H1 (cell line): ENCODE data around the gene USP7. TPM values are rescaled to one million over a fixed set of nuclear protein-coding genes. Genes with fewer than 3 reads are reported as not detected.

Experiments
- CTCF ChIA-PET: fragments of 300-600 bp; sonication (Branson Sonifier 250); formaldehyde crosslinking; loops from one replicate; lab custom pipeline; 2021; ENCODE audit not compliant: partially characterized antibody; lab: Charles Lee
- POLR2A ChIA-PET: fragments of 300-600 bp; sonication (Branson Sonifier 250); formaldehyde crosslinking; loops from one replicate; lab custom pipeline; 2021; ENCODE audit warnings: inconsistent platforms; ENCODE audit not compliant: partially characterized antibody; lab: Charles Lee
- DNase-seq, 2 experiments: peaks; one replicate each; pipeline versions ENCODE4 v3.0.0 to v3.0.0-alpha.2; 2010 to 2022; ENCODE audit warnings: low spot score in 2 of 2, low read depth in 1 of 2, mixed read lengths in 1 of 2
- FAIRE-seq: peaks from 2 replicates; lab custom pipeline; 2011; peaks lifted over from hg19 to GRCh38; lab: Jason Lieb, UNC
- H2AFZ ChIP-seq: 2 replicates; pipeline ENCODE4 v1.8.1; 2012; ENCODE audit warnings: low read length, inconsistent platforms
- H2AK5ac ChIP-seq: 2 replicates; pipeline ENCODE4 v1.6.1; 2013; ENCODE audit warnings: low read depth, low read length
- H2BK120ac ChIP-seq: replicated peaks from 2 replicates; pipeline ENCODE3; 2013; ENCODE audit warnings: low read depth, low read length, inconsistent platforms
- H2BK12ac ChIP-seq: 2 replicates; pipeline ENCODE4 v1.6.1; 2013; ENCODE audit warnings: low read depth, low read length
- H2BK15ac ChIP-seq: 2 replicates; pipeline ENCODE4 v1.6.1; 2013; ENCODE audit warnings: low read length
- H2BK20ac ChIP-seq: 2 replicates; pipeline ENCODE4 v1.6.1; 2013; ENCODE audit warnings: low read length
- H2BK5ac ChIP-seq: 2 replicates; pipeline ENCODE4 v1.6.1; 2013; ENCODE audit warnings: low read depth, low read length
- H3K14ac ChIP-seq: 2 replicates; pipeline ENCODE4 v1.6.1; 2013; ENCODE audit warnings: inconsistent platforms; ENCODE audit not compliant: insufficient read length
- H3K18ac ChIP-seq: 2 replicates; pipeline ENCODE4 v1.6.1; 2013; ENCODE audit warnings: low read length; ENCODE audit errors: extremely low read depth
- H3K23ac ChIP-seq: 2 replicates; pipeline ENCODE4 v1.6.1; 2013; ENCODE audit warnings: inconsistent platforms; ENCODE audit not compliant: insufficient read length
- H3K23me2 ChIP-seq: 2 replicates; pipeline ENCODE4 v1.6.1; 2013; ENCODE audit warnings: low read depth, low read length
- H3K27ac ChIP-seq: 2 replicates; pipeline ENCODE4 v1.6.1; 2011; ENCODE audit warnings: low read depth, low read length, inconsistent platforms
- H3K27me3 ChIP-seq, 4 experiments: replicated peaks in 1 of 4; 1 replicate in 1 of 4; 2 replicates in 3 of 4; pipeline versions ENCODE4 v1.6.1 to v1.8.1; 2011 to 2013; ENCODE audit warnings: low read length in 3 of 4, mild to moderate bottlenecking in 3 of 4, inconsistent platforms in 2 of 4, mixed read lengths in 2 of 4, moderate library complexity in 1 of 4; ENCODE audit not compliant: control insufficient read depth in 3 of 4, insufficient read depth in 3 of 4; ENCODE audit errors: extremely low read depth in 1 of 4
- H3K36me3 ChIP-seq, 4 experiments: 2 replicates each; pipeline versions ENCODE4 v1.6.1 to v1.8.1; 2011 to 2013; ENCODE audit warnings: mild to moderate bottlenecking in 4 of 4, low read length in 3 of 4, moderate library complexity in 2 of 4, control low read depth in 1 of 4, inconsistent platforms in 1 of 4; ENCODE audit not compliant: insufficient read depth in 4 of 4, control insufficient read depth in 2 of 4
- H3K4ac ChIP-seq: replicated peaks from 2 replicates; pipeline ENCODE3; 2013; ENCODE audit warnings: low read length, low read depth, mixed read lengths, inconsistent platforms; ENCODE audit not compliant: insufficient read length
- H3K4me1 ChIP-seq, 4 experiments: replicated peaks in 1 of 4; 1 replicate in 1 of 4; 2 replicates in 3 of 4; pipeline versions ENCODE4 v1.6.1 to v1.8.1; 2011 to 2013; ENCODE audit warnings: low read length in 3 of 4, inconsistent platforms in 2 of 4, mixed read lengths in 1 of 4; ENCODE audit not compliant: insufficient read depth in 4 of 4, control insufficient read depth in 3 of 4
- H3K4me2 ChIP-seq, 2 experiments: 2 replicates each; pipeline versions ENCODE4 v1.6.1 to v1.8.1; 2011 to 2013; ENCODE audit warnings: low read depth in 2 of 2, low read length in 2 of 2, control low read depth in 1 of 2, inconsistent platforms in 1 of 2, mild to moderate bottlenecking in 1 of 2; ENCODE audit not compliant: insufficient read depth in 1 of 2
- H3K4me3 ChIP-seq, 4 experiments: fragments of 200-600, 300-600 bp in 1 of 4; sonication (generic), shearing (Covaris generic), sonication (Bioruptor Twin) in 1 of 4; 2 replicates each; pipeline versions ENCODE4 v1.5.1 to v1.8.1; 2011 to 2016; ENCODE audit warnings: low read length in 4 of 4, low read depth in 3 of 4, control low read depth in 2 of 4, inconsistent platforms in 2 of 4, mild to moderate bottlenecking in 2 of 4, mixed read lengths in 1 of 4, moderate library complexity in 1 of 4; ENCODE audit not compliant: insufficient read depth in 2 of 4; ENCODE audit errors: extremely low read depth in 1 of 4
- H3K56ac ChIP-seq: replicated peaks from 2 replicates; pipeline ENCODE3; 2013; ENCODE audit warnings: low read depth, mild to moderate bottlenecking, mixed read lengths, low read length, inconsistent platforms; ENCODE audit not compliant: insufficient read length
- H3K79me1 ChIP-seq: 2 replicates; pipeline ENCODE4 v1.6.1; 2013; ENCODE audit warnings: low read depth, low read length, control low read depth
- H3K79me2 ChIP-seq, 2 experiments: 2 replicates each; pipeline versions ENCODE4 v1.6.1 to v1.8.1; 2012 to 2013; ENCODE audit warnings: low read length in 2 of 2, mild to moderate bottlenecking in 2 of 2, inconsistent platforms in 1 of 2; ENCODE audit not compliant: insufficient read depth in 2 of 2, control insufficient read depth in 1 of 2
- H3K9ac ChIP-seq, 4 experiments: replicated peaks in 1 of 4; 1 replicate in 1 of 4; 2 replicates in 3 of 4; pipeline versions ENCODE4 v1.6.1 to v1.8.1; 2011 to 2013; ENCODE audit warnings: low read depth in 3 of 4, low read length in 3 of 4, control low read depth in 2 of 4, mild to moderate bottlenecking in 2 of 4, moderate library complexity in 2 of 4, inconsistent platforms in 1 of 4; ENCODE audit errors: extremely low read depth in 1 of 4
- H3K9me3 ChIP-seq, 2 experiments: 2 replicates each; pipeline versions ENCODE4 v1.6.1 to v1.8.1; 2012 to 2013; ENCODE audit warnings: mild to moderate bottlenecking in 2 of 2, moderate library complexity in 2 of 2, control low read depth in 1 of 2, inconsistent platforms in 1 of 2, low read depth in 1 of 2, low read length in 1 of 2, mixed read lengths in 1 of 2; ENCODE audit not compliant: insufficient read depth in 2 of 2
- H4K20me1 ChIP-seq, 2 experiments: replicated peaks in 1 of 2; 2 replicates each; pipeline versions ENCODE3 to v1.8.1; 2011 to 2013; ENCODE audit warnings: inconsistent platforms in 2 of 2, low read length in 2 of 2, mild to moderate bottlenecking in 1 of 2; ENCODE audit not compliant: insufficient read depth in 2 of 2, control insufficient read depth in 1 of 2
- H4K5ac ChIP-seq: 2 replicates; pipeline ENCODE4 v1.6.1; 2013; ENCODE audit warnings: low read length, low read depth, mixed read lengths, inconsistent platforms; ENCODE audit not compliant: insufficient read length
- H4K8ac ChIP-seq: 2 replicates; pipeline ENCODE4 v1.8.0; 2013; ENCODE audit warnings: mild to moderate bottlenecking, moderate library complexity, low read length, inconsistent platforms; ENCODE audit not compliant: insufficient read depth; ENCODE audit errors: extremely low read depth
- H4K91ac ChIP-seq: replicated peaks from 2 replicates; pipeline ENCODE3; 2013; ENCODE audit warnings: low read length, mixed read lengths, inconsistent platforms; ENCODE audit not compliant: insufficient read length
- CREB1 ChIP-seq: IDR thresholded peaks from 2 replicates; pipeline ENCODE4 v1.6.1; 2012; ENCODE audit warnings: inconsistent platforms
- E2F6 ChIP-seq: IDR thresholded peaks from 2 replicates; pipeline ENCODE4 v1.6.1; 2012; ENCODE audit warnings: inconsistent platforms
- GABPA ChIP-seq: IDR thresholded peaks from 2 replicates; pipeline ENCODE4 v1.6.1; 2011; ENCODE audit warnings: mild to moderate bottlenecking, low read length, moderate library complexity, borderline replicate concordance; ENCODE audit not compliant: insufficient read depth
- KDM5A ChIP-seq: fragments of 200-600 bp; IDR thresholded peaks from 2 replicates; pipeline ENCODE4 v1.7.1; 2012; ENCODE audit warnings: mild to moderate bottlenecking, low read length, inconsistent platforms, mixed read lengths
- MAFK ChIP-seq: IDR thresholded peaks from 2 replicates; pipeline ENCODE4 v1.6.1; 2012; ENCODE audit warnings: low read depth, mild to moderate bottlenecking, improper control_type of control experiment, low read length
- SP2 ChIP-seq: IDR thresholded peaks from 2 replicates; pipeline ENCODE4 v1.6.1; 2012; ENCODE audit warnings: mild to moderate bottlenecking, low read length, inconsistent platforms
- SRF ChIP-seq: IDR thresholded peaks from 2 replicates; pipeline ENCODE4 v1.6.1; 2011; ENCODE audit warnings: mild to moderate bottlenecking, low read depth, low read length, moderate library complexity
- WGBS, 2 experiments: shearing (Covaris generic) in 1 of 2; methylation state at CpG; one replicate each; pipeline versions ENCODE4 v1.1.6 to v1.1.7; 2013 to 2015; ENCODE audit warnings: low lambda C conversion rate in 2 of 2, mixed read lengths in 2 of 2, inconsistent platforms in 1 of 2, low coverage in 1 of 2, missing lambda C conversion rate in 1 of 2; ENCODE audit not compliant: insufficient replicate concordance in 2 of 2, insufficient coverage in 1 of 2, insufficient read length in 1 of 2; ENCODE audit errors: extremely low coverage in 1 of 2, missing lambda C conversion rate in 1 of 2; 5-methylcytosine and 5-hydroxymethylcytosine counted together
- polyA plus RNA-seq, 7 experiments: library from polyadenylated mRNA; depleted of rRNA in 3 of 7; stranded (reverse) in 5 of 7; unstranded in 2 of 7; fragments of >200 nt in 5 of 7; fragments of 200-250 nt in 2 of 7; gene quantifications; 1 replicate in 5 of 7; 2 replicates in 1 of 7; 4 replicates in 1 of 7; pipeline versions ENCODE4 v1.2.1 to v1.2.3, GENCODE V29; 2011 to 2013; ENCODE audit warnings: missing spikeins in 2 of 7, mixed read lengths in 2 of 7
- total RNA-seq: library from RNA; stranded (reverse); fragmentation: NEBNext Ultra II Directional; extraction: Animal tissue kit (Norgen Biotek cat#: 25700); gene quantifications from 2 replicates; pipeline ENCODE4 v1.2.1, GENCODE V29; 2021

The USP7 gene
- total and polyA plus RNA-seq, 2 of the 8 experiments (the other 6 are each of a cell fraction or from before 2014, with no cell fraction given): 21.3 to 211 TPM

- Histone ChIP-seq H3K23ac (no peak overlapping the region), H3K79me1 (no peaks in the 10 kb centered on the region), H3K27me3 (no peaks in the 10 kb centered on the region), H2BK120ac (no peak overlapping the region), H4K5ac (no peak overlapping the region), H4K8ac (no peak overlapping the region), H3K9me3 (no peaks in the 10 kb centered on the region), H2BK20ac (no peak overlapping the region), H3K9ac (no peak overlapping the region), H3K56ac (no peak overlapping the region), H2BK5ac (no peak overlapping the region), H4K20me1 (no peaks in the 10 kb centered on the region), H3K4me1 (peaks cover 3 to 19% (median 12%) of the 10 kb centered on the region in 4 experiments), H4K91ac (no peak overlapping the region), H3K18ac (no peak overlapping the region), H2BK15ac (no peak overlapping the region), H3K4ac (no peak overlapping the region), H3K4me3 (no peak overlapping the region), H3K4me2 (no peak overlapping the region), H2AFZ (no peak overlapping the region), H2BK12ac (no peak overlapping the region), H3K36me3 (no peaks in the 10 kb centered on the region), H3K27ac (no peak overlapping the region), H3K14ac (no peak overlapping the region), H3K79me2 (no peaks in the 10 kb centered on the region), H3K23me2 (no peaks in the 10 kb centered on the region; the same call in 1 of the 2 replicates), H2AK5ac (no peak overlapping the region)
- no peak for DNase-seq
- CTCF ChIA-PET: interaction anchor here (0.6 to 7.2 kb wide), 39 partner anchors 8 to 345 kb away, joined by 3 to 52 read pairs (median 4); partner anchors contain the start of gene CARHSP1
- FAIRE-seq: no peak
- POLR2A ChIA-PET: interaction anchor here (0.6 to 29.1 kb wide), 7 partner anchors 9 to 211 kb away, joined by 3 to 456 read pairs (median 3); partner anchors contain the start of genes CARHSP1 and HAPSTR1
- WGBS, 2 experiments: 90% methylated on average over 8 of the region's 8 CpGs; no CpG with 5 or more reads in 1 of the 2 experiments
- no peak for TF ChIP-seq SRF
- TF ChIP-seq MAFK: no peak
- TF ChIP-seq E2F6: no peak
- no peak for TF ChIP-seq KDM5A
- no peak for TF ChIP-seq SP2
- TF ChIP-seq CREB1: no peak
- no peak for TF ChIP-seq GABPA
These were observed 82.7 kb downstream of the USP7 start for GRCh38 chr16:8880839-8881510.
